ENCODE data around the gene RAB43. TPM values are rescaled to one million over a fixed set of nuclear protein-coding genes. Genes with fewer than 3 reads are reported as not detected.
A peak's percentile ranks its signal among the peaks of the same experiment; 100 is the strongest.

The RAB43 gene
- polyA plus RNA-seq, 1 of the 3 experiments (the other 2 are of a cell fraction): 9.5 TPM

GRCh38 chr3:129161860-129162271, 40.3 kb upstream of the RAB43 start:
- H3K27ac ChIP-seq (ENCODE audit: low read depth in 2 of 2, low read length in 1 of 2): peak overlapping the region; percentile 99 to 100
- H3K79me2 ChIP-seq (ENCODE audit: insufficient read depth): peaks cover 38% of the 10 kb centered on the region
- TF ChIP-seq PBX3 (IDR thresholded peaks at IDR 0.05) (no peak), SMC3 (IDR thresholded peaks at IDR 0.05; ENCODE audit: low read depth, low read length) (no peak), POLR2AphosphoS5 (IDR thresholded peaks at IDR 0.05; ENCODE audit: low read depth, low read length) (no peak)
- no peaks in the 10 kb centered on the region for H3K27me3 ChIP-seq (ENCODE audit: insufficient read depth)
- 2% methylated on average over 11 of the region's 12 CpGs for WGBS (ENCODE audit: low lambda C conversion rate)
- H3K9ac ChIP-seq: peak overlapping the region; percentile 98
- peak overlapping the region; percentile 92; the same call in 1 of the 2 replicates for H2AFZ ChIP-seq (ENCODE audit: low read depth)
- POLR2A ChIA-PET: interaction anchor here (0.9 to 1.1 kb wide), 2 partner anchors 22 to 87 kb away, joined by 4 to 5 read pairs; partner anchors contain the start of genes CNBP and COPG1
- no peaks in the 10 kb centered on the region for H3K9me2 ChIP-seq
- peaks cover 50% of the 10 kb centered on the region for H3F3A ChIP-seq (replicated peaks; ENCODE audit: insufficient read depth)
- peak overlapping the region; percentile 74 to 86 for H3K4me3 ChIP-seq (ENCODE audit: low read depth in 2 of 2, low read length in 1 of 2)
- H3K36me3 ChIP-seq (replicated peaks in 1 of 2; ENCODE audit: control insufficient read depth in 1 of 2, insufficient read depth in 2 of 2, low read length in 1 of 2): peaks cover 13 to 24% of the 10 kb centered on the region in 2 experiments
- no peaks in the 10 kb centered on the region for H4K20me1 ChIP-seq (ENCODE audit: insufficient read depth)
- CTCF ChIA-PET: interaction anchor here (0.5 to 4.0 kb wide), 15 partner anchors 9 to 191 kb away, joined by 3 to 28 read pairs (median 4); a partner anchor contains a TSS
- H3K4me2 ChIP-seq: peak overlapping the region; percentile 85
- DNase-seq: peak; percentile 38
- H3K9me3 ChIP-seq: no peaks in the 10 kb centered on the region
- peaks cover 0 to 15% of the 10 kb centered on the region in 2 experiments; a peak in 2 of 4 replicates for H3K4me1 ChIP-seq (ENCODE audit: control insufficient read depth in 1 of 2, insufficient read depth in 2 of 2, low read depth in 1 of 2, low read length in 1 of 2)

- 3% methylated on average over 56 of the region's 67 CpGs for WGBS (ENCODE audit: low lambda C conversion rate)
- POLR2A ChIA-PET: interaction anchor here (0.9 to 1.1 kb wide), 2 partner anchors 23 to 88 kb away, joined by 4 to 5 read pairs; partner anchors contain the start of genes CNBP and COPG1
- TF ChIP-seq MAX (IDR thresholded peaks at IDR 0.05; ENCODE audit: low read depth) (peak; percentile 97), TCF12 (IDR thresholded peaks at IDR 0.05) (peak; percentile 30; the same call in 1 of the 2 replicates), FOXM1 (IDR thresholded peaks at IDR 0.05; ENCODE audit: low read depth) (0 out of 2 replicates have a peak, but pooled peaks have one; percentile 28), MEF2A (IDR thresholded peaks at IDR 0.05; ENCODE audit: borderline replicate concordance, low read depth) (no peak), RAD21 (IDR thresholded peaks at IDR 0.05; ENCODE audit: low read length) (peak; percentile 44), FOSL2 (IDR thresholded peaks at IDR 0.05; ENCODE audit: borderline replicate concordance, low read depth) (0 out of 2 replicates have a peak, but pooled peaks have one; percentile 6), TAF1 (IDR thresholded peaks at IDR 0.05; ENCODE audit: borderline replicate concordance, low read depth, low read length) (peak; percentile 61), CTCF (IDR thresholded peaks at IDR 0.05) (peak; percentile 81), PBX3 (IDR thresholded peaks at IDR 0.05) (no peak; the same call in 1 of the 2 replicates), MXI1 (IDR thresholded peaks at IDR 0.05; ENCODE audit: low read depth, low read length) (peak; percentile 98), CHD2 (IDR thresholded peaks at IDR 0.05; ENCODE audit: low read length, partially characterized antibody) (peak; percentile 56), RFX5 (IDR thresholded peaks at IDR 0.05; ENCODE audit: low read length) (no peak), ELF1 (IDR thresholded peaks at IDR 0.05) (peak; percentile 91), REST (IDR thresholded peaks at IDR 0.05; ENCODE audit: low read depth, low read length) (0 out of 2 replicates have a peak, but pooled peaks have one; percentile 34)
Measured at GRCh38 chr3:129160891-129161859, 39.6 kb upstream of the RAB43 start, which contains the start of gene ISY1. Gene ISY1 (minus strand): TSS chr3:129161063. CDS start chr3:129160975, 88 bp downstream.

More at GRCh38 chr3:129160891-129161859, 39.6 kb upstream of the RAB43 start, which contains the start of gene ISY1:
- Histone ChIP-seq H3K4me2 (peak within 1 kb of the TSS; percentile 88), H3K36me3 (replicated peaks in 1 of 2; ENCODE audit: control insufficient read depth in 1 of 2, insufficient read depth in 2 of 2, low read length in 1 of 2) (peaks cover 16 to 22% of the 10 kb centered on the region in 2 experiments), H3K4me3 (ENCODE audit: low read depth in 2 of 2, low read length in 1 of 2) (peak within 1 kb of the TSS; percentile 86 to 99), H3K79me2 (ENCODE audit: insufficient read depth) (peaks cover 37% of the 10 kb centered on the region), H3F3A (replicated peaks; ENCODE audit: insufficient read depth) (peaks cover 43% of the 10 kb centered on the region), H3K9ac (peak within 1 kb of the TSS; percentile 98), H4K20me1 (ENCODE audit: insufficient read depth) (no peaks in the 10 kb centered on the region), H3K27me3 (ENCODE audit: insufficient read depth) (no peaks in the 10 kb centered on the region), H3K4me1 (ENCODE audit: control insufficient read depth in 1 of 2, insufficient read depth in 2 of 2, low read depth in 1 of 2, low read length in 1 of 2) (peaks cover 0 to 15% of the 10 kb centered on the region in 2 experiments; a peak in 2 of 4 replicates), H3K27ac (ENCODE audit: low read depth in 2 of 2, low read length in 1 of 2) (peak within 1 kb of the TSS; percentile 99 to 100), H2AFZ (ENCODE audit: low read depth) (peak within 1 kb of the TSS; percentile 92), H3K9me2 (no peaks in the 10 kb centered on the region), H3K9me3 (no peaks in the 10 kb centered on the region)
- DNase-seq: peak; percentile 92
- CTCF ChIA-PET: interaction anchor here (0.5 to 4.0 kb wide), 15 partner anchors 10 to 191 kb away, joined by 3 to 28 read pairs (median 4); a partner anchor contains a TSS
